Right ventricle myocardium superior (tissue), 1 donor: ENCODE data around the gene PLEKHO1. TPM values are rescaled to one million over a fixed set of nuclear protein-coding genes. Genes with fewer than 3 reads are reported as not detected.
"Not testable (repeated sequence)": the region's sequence is repeated elsewhere in the genome, so short reads cannot be mapped to it uniquely, and the experiment has no call there.

Experiments
- ATAC-seq: fragments of 200-7000 bp; cut with Tn5 transposase; one replicate; pipeline ENCODE4 v1.9.1; 2020; ENCODE audit warnings: mild to moderate bottlenecking; ENCODE audit not compliant: poor library complexity
- DNase-seq: peaks from one replicate; pipeline ENCODE4 v3.0.0-alpha.2; 2020
- intact Hi-C: fragments of 100-400 bp; cut with DNase I; formaldehyde crosslinking; loops from one replicate; pipeline ENCODE4 v1.11.2; 2022
- total RNA-seq: library from RNA; stranded (reverse); fragmentation: NEBNext Ultra II Directional; extraction: Animal tissue kit (Norgen Biotek cat#: 25700); gene quantifications from one replicate; pipeline ENCODE4 v1.2.1, GENCODE V29; 2021
- donor health status: DM: no; HTN: yes; CAD: no; lungs with severe emphysema.

Gene PLEKHO1
- total RNA-seq, 1 donor from 2014 or later, result 45.9 TPM

DNA sequence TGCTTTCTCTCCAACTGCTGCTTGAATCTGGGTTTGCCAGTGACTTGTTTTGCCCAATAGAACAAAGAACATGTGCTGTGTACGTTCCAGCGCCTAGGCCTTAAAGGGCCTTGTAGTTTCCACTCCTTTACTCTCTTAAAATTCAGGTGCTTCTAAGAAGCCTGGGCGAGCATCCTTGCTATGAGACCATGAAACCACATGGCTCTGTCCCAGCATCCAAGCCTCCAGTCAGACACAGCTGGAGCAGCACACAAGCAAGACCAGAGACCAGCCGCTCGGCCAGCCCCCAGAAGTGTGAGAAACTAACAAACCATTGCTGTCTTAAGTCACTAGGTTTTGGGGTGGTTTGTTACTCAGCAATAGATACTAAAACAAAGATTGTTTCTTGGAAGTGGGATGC is 15.1 kb downstream of the PLEKHO1 start:
- intact Hi-C loops, result loop anchor here (5.0 kb wide), 2 partner anchors 92 to 202 kb away; no protein-coding TSS in a partner anchor
- DNase-seq (no peak), ATAC-seq (no peak)

DNA sequence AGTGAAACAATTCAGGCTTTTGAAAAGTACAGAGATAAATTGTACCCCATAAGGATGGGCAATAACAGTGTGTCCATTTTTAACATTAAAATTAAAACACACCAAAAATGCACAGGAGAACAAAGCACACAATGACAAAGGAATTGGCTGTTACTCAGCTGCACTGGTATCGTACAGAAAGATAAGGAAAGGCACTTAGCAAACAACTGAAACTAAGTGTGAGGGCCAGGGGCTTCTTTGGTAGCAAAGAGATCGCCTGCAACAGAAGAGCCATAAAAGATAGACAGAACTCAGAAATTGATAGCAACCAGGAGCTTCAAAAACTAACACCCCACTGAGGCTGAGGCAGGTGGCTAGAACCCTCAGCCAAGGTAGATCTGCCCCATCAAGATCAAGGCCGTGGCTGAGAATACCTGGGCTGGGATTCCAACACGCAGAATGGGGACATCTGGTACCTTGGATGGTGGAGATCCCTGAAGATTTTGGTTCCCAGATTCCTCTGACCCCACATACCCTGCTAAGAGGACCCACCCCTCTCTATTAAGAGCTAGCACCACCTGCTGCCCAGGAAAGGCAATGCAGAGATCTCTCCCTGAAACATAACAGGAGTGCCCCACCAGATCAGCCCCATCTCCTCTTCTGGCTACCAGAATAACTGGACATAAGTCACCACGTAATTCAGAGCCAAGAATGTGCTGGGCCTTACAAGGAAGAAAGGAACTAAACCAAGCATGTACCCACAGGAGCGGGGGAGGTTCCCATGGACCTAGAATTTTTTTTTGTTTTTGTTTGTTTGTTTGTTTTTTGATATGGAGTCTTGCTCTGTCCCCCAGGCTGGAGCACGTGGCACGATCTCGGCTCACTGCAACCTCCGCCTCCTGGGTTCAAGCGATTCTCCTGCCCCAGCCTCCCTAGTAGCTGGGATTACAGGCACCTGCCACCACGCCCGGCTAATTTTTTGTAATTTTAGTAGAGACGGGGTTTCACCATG is 16.2 kb downstream of the PLEKHO1 start:
- DNase-seq (peak; percentile 69), ATAC-seq (no peak)
- intact Hi-C loops, result loop anchor here (5.0 kb wide), 2 partner anchors 94 to 204 kb away; no protein-coding TSS in a partner anchor

DNA sequence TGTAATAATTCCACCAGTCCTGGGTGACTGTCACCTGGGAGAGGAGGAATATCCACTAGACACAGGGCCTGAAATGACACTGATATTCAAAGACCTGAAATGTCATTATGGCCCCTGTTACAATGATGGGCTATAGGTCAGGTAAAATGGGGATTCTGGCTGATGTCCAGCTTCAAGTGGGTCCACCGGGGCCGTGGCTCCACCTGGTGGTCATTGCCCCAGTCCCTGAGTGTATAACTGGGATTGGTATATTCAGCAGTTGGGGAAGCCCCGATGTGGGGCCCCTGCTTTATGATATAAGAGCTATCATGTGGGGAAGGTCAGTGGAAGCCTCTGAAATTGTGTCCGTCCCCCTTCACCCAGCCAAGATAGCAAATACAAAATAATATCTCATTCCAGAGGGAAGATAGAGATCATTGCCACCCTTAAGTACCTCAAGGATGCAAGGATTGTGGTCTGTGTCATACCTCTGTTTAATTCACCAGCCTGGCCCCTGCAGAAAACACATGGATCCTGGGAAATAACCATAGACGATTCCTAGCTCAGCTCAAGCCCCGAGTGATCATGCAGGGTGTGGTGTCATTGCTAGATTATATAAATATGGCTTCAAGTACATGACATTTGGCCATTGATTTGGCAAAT is 19.4 kb downstream of the PLEKHO1 start:
- peak; percentile 81 for DNase-seq
- peak; percentile 69 for ATAC-seq
- intact Hi-C loops, result loop anchor here (5.0 kb wide), 2 partner anchors 97 to 207 kb away; no protein-coding TSS in a partner anchor

DNA sequence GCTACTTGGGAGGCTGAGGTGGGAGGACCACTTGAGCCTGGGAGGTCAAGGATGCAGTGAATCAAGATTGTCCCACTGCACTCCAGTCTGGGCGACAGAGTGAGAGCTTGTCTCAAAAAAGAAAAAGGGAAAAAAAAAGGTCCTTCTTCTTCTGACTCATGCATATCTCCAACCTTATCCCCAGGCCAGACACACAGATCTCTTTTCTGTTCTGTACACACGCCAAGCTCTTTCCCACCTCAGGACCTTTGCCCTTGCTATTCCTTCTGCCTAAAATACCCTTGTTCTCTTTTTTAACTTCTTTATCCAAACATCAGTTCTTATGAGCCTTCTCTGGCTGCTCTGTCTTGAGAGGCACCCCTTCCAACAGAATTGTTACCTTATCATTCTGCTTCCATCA is 22.1 kb downstream of the PLEKHO1 start:
- intact Hi-C loops, result loop anchor here (10.0 kb wide), 1 partner anchor 277 kb away; the partner anchor contains the start of gene BOLA1
- no peak for ATAC-seq
- DNase-seq, result no peak

DNA sequence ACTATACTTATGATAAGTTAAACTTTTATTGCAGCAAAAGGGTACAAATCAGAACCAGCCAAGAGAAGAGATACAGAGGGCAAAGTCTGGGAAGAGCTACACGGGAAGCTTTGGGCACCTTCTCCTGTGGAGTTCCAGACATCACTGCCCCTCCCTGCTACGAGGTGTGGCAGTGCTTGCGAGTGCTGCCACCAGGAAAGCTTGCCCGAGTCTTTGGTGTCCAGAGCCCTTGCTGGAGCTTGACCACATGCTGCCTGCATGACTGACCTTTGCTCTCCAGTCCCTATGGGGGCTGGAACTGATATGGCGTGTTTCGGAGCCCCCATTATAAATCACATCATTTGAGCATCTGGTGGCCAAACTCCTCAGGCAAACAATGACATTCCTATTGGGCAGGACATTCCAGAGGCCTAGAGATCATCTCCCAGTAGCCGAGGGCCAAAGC is 23.4 kb downstream of the PLEKHO1 start:
- ATAC-seq (no peak), DNase-seq (no peak)
- intact Hi-C loops, result loop anchor here (10.0 kb wide), 1 partner anchor 278 kb away; the partner anchor contains the start of gene BOLA1

DNA sequence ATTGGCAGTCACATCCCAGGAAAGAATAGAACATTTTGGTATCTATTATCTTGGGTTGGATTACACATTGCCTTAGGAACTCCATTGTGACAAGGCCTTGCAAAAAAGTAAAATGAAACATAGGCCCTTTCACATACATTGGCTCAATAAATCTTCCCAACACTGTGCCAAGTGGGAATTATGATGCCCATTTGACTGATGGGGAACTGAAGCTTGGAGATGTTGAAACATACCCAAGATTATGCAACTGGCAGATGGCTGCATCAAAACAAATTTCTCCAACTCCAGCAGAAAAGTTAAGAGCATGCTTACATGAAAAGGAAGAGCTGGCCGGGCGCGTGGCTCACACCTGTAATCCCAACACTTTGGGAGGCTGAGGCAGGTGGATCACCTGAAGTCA is 26.9 kb downstream of the PLEKHO1 start:
- intact Hi-C loops, result loop anchor here (10.0 kb wide), 1 partner anchor 282 kb away; the partner anchor contains the start of gene BOLA1
- DNase-seq (no peak), ATAC-seq (peak; percentile 38)

DNA sequence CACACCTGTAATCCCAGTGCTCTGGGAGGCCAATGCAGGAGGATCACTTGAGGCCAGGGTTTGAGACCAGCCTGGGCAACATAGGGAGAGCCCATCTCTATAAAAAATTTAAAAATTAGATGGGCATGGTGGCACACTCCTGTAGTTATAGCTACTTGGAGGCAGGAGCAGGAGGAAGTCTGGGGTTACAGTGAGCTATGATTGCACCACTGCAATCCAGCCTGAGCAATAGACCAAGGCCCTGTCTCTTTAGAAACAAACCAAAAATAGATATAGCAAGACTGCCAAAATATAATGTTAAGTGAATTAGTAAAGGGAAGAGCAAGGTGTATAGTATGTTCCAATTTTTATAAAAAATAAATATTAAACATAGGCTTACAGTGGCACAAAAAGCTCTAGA is 28.8 kb downstream of the PLEKHO1 start:
- DNase-seq (no peak), ATAC-seq (peak; percentile 48)
- intact Hi-C loops, result loop anchor here (10.0 kb wide), 1 partner anchor 284 kb away; the partner anchor contains the start of gene BOLA1

DNA sequence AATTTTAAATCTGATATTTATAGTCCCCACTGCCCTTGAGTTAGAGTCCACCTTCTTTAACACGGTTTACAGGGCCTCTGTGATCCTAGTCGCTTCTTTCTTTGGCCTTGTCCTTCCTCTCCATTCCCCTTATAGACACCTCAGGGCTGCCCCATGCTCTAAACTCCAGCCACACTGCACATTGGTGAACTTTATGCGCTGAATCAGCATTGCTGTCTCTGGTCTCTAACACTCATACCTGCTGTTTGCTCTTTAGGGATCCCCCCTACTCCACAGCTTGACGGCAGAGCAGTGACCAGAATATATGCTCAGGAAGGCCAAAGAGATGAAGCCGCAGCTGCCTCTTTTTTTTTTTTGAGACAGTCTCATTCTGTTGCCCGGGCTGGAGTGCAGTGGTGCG is 30.2 kb downstream of the PLEKHO1 start:
- intact Hi-C loops, result loop anchor here (10.0 kb wide), 1 partner anchor 285 kb away; the partner anchor contains the start of gene BOLA1
- DNase-seq (no peak), ATAC-seq (no peak)

DNA sequence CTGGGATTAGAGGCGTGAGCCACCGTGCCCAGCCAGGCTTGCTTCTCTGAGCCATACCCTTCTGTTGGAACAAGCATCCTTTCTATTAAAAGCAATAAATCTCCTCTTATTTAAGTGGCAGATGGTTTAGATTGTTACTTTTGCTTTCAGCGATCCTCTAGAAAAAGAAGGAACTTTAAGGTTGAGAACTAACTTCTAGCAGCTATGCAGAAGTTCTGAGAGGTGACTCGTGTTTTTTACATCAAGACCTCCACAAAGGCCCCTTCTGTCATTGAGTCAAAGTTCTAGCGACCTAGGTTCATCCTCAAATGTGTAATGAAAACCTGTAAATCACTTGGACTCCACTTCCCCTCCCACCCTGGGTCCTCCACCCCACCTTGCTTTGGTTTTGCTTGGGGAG is 30.8 kb downstream of the PLEKHO1 start:
- no peak for DNase-seq
- no peak for ATAC-seq
- intact Hi-C loops, result no loop called here

DNA sequence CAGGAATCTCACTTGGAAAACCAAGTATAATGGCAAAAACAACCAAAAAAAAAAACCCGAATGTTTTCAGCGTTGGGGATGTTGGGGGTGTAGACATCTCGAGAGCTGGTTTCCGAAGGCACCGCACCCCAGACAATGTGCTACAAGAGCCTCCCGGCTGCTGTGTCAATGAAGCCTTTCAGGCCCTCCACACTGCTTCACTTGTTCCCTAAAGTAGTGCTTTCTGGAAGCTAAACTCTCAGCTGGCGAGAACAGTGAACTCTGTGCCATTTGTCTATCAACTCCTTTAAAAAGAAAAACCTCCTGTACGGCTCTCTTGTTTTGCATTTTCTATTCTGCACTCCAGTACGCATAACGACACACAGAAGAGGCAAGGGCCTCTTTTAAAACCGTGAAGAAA is 32.5 kb downstream of the PLEKHO1 start:
- intact Hi-C loops, result no loop called here
- ATAC-seq (no peak), DNase-seq (no peak)

DNA sequence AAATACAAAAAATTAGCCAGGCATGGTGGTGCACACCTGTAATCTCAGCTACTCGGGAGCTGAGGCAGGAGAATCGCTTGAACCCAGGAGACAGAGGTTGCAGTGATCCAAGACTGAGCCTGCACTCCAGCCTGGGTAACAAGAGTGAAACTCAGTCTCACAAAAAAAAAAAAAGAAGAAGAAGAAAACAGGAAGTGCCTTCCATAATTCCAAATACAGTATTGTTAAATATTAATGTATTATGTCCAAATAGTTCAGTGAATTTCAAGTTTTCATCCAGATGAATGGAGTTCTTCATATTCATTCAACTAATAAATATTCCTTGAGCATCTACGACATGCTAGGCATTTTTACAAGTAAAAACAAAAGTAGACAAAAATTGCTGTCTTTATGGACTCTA is 33.3 kb downstream of the PLEKHO1 start:
- ATAC-seq, result no peak
- no peak for DNase-seq
- intact Hi-C loops, result no loop called here

DNA sequence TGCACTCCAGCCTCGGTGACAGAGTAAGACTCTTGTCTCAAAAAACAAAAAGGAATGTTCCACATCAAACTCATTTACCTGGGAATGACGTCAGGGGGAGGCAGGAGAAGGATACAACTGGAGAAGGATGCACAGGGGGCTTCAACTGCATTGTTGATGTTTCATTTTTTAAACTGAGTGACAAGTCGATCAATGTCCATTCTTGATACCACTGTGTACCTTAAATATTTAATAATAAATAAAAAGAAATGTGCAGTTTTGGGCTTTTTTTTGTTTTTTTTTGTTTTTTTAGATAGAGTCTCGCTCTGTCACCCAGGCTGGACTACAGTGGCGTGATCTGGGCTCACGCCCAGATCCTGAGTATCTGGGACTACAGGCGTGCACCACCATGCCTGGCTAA is 35.8 kb downstream of the PLEKHO1 start:
- intact Hi-C loops, result no loop called here
- DNase-seq (no peak), ATAC-seq (no peak)

DNA sequence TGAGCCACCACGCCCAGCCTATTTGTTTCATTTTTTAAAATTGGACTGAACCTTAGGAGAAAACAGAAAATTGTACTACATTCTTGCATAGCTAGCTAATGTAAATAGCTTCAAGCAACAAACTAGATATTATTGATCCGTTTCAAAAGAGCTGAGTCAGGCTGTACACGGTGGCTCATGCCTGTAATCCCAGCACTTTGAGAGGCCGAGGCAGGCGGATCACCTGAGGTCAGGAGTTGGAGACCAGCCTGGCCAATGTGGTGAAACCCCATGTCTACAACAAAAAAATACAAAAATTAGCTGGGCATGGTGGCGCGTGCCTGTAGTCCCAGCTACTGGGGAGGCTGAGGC is 36.7 kb downstream of the PLEKHO1 start:
- intact Hi-C loops, ATAC-seq, DNase-seq: not testable (repeated sequence)

DNA sequence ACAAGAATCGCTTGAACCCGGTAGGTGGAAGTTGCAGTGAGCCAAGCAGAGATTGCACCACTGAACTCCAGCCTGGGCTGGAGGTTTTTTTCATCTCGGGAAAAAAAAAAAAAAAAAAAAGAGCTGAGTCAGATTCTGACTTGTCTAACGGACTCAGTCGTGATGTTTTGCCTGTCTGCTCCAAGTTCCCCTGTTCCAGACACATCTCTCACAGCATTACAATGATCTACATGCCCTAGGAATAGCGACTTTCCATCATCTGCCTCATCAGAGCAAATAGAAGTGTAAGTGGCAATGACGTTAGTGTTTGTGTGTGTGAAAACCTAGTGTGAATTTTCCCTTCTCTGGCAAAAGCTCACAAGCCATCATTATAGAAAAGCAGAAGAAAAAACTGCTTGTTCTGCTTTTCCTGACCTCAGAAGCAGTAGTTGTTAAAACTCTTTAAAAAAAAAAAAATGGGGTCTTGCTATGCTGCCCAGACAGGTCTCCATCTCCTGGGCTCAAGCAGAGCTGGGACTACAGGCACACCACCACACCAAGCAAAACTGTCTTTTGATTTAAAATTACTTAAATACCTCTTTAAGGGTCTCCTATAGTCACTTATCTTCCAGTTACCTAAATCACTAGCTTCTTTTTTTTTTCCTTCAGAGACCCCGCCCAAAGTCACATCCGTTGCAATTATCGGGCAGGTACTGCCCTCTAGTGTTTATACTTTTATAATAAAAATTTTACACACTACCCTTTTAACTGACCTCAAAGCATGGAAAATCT is 37.3 kb downstream of the PLEKHO1 start:
- ATAC-seq, result peak; percentile 60
- intact Hi-C loops, result no loop called here
- no peak for DNase-seq

DNA sequence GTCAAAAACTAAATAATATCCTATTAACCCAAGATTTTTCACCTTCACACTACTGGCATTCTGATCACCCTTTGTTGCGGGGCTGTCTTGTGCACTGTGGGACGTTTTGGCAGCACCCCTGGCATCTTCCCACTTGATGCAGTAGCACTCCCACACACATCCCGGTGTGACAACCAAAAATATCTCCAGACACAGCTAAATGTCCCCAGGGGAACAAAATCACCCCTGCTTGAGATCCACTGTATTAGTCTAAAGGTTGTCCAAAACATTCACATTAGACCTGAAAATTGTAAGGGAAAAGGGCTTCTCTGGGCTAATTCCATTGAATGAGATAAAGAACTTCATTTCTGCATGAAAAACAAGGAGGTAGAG is 37.8 kb downstream of the PLEKHO1 start:
- intact Hi-C loops, result no loop called here
- DNase-seq, result no peak
- peak; percentile 36 for ATAC-seq

DNA sequence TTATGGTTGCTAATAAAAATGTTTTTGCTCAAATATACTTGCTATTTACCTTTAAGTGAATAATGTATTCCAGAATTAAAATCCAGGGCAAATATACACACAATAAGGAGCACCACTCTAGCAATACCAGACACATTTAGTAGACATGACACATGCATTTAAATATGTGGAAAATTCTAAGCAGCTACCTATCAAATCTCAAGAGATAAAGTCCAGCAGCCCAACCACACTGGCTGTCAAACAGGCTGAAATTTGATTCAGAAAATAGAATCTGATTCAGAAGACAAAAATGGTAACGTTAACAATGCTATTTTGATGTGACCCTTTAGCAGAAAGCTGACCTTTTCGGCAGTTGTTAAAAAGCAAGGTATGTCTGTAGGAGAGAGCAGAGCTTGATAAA is 42.3 kb downstream of the PLEKHO1 start:
- peak; percentile 87 for ATAC-seq
- DNase-seq, result no peak
- intact Hi-C loops, result no loop called here

DNA sequence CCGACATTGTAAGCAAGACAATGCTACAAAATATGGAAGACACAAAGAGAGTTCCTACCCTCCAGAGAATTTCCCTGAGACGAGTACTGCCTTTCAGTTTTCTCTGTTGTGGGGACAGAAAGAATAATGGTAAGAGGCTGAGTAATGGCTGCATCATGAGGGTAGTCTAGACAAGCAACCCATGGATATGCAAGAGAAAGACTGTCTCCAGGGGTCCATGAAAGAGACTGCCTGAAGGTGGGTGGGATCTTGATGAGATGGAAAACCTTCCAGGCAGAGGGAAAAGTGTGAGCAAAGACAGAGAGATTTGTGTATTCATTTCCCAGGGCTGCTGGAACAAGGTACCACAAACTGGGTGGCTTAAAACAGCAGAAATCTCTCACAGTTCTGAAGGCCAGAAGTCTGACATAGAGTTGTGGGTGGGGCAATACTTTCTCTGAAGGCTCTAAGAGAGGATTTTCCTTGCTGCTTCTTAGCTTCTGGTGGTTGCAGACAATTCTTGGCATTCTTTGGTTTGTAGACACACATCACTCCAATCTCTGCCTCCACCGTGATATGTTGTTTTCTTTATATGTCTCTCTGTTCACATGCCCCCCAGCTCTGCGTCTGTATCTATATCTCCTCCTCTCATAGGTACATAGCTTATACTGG is 44.8 kb downstream of the PLEKHO1 start:
- intact Hi-C loops, result no loop called here
- ATAC-seq, result no peak
- no peak for DNase-seq

DNA sequence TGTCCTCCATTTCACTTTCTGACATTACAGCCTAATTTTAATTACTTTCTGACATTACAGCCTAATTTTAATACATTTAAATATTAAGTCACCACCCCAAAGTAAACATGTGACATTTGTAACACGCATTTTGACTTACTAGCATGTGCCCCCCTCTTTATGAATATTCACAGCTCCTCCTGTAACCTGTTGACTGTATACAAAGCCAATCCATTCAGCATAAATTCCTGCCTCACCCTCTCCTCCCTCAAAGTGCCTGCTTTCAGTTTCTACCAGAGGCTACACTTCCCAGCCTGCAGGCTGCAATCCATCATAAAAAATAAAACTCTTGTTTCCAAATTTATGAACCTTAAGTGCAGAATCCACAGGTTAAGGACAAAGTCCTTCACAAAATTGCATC is 46.7 kb downstream of the PLEKHO1 start:
- DNase-seq (no peak), ATAC-seq (no peak)
- intact Hi-C loops, result no loop called here
